GM20431 (cell line): Measurements from ENCODE around the gene BCL11A.

Experiments used
- in situ Hi-C: fragments of 300-500 bp; cut with MseI, MboI; formaldehyde crosslinking; loops from one replicate; pipeline ENCODE4 v1.15.0; 2020; ENCODE audit warnings: low sequenced_read_pairs; ENCODE audit not compliant: unreplicated experiment

Gene BCL11A

DNA sequence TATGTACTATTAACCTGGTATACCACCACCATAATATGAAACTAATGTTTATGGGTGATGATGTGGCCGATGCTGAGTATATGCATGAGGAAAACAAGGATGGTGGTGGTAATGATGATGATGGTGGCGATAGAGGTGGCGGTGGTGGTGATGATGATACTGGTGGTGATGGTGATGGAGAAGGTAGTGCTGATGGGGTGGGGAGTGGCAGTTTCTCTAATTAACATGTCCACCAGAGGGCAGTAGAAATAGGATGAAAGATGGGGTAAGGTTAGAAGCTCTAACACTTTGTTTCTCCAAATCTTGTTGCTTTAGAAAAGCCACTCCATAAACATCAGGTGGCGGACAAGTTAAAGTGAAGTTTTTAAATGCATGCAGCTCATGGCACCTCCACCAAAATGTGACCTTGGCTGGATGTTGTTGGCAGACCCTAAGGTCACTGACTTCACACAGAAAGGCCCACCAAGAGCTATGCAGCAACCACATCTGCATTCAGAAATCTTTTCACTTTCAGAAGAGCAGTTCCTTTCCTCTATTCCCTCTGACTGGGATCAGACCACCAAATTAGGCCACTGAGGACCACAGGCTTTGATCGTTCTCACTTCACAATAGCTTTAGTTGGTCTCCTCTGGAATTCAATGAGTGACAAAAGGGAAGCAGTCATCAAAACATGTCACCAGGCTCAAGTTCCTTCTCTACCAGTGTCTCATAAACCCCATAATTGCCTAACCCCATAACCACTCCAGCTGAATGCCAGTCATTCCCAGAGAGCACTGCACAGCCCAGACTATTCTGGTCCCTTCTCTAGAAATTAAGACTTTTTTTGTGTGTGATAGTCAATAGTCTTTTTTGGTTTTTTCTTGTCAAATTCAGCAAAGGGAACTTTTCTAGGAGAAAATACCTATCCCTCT, 7.5 kb upstream of the BCL11A start:
- in situ Hi-C loops: no loop called here

DNA sequence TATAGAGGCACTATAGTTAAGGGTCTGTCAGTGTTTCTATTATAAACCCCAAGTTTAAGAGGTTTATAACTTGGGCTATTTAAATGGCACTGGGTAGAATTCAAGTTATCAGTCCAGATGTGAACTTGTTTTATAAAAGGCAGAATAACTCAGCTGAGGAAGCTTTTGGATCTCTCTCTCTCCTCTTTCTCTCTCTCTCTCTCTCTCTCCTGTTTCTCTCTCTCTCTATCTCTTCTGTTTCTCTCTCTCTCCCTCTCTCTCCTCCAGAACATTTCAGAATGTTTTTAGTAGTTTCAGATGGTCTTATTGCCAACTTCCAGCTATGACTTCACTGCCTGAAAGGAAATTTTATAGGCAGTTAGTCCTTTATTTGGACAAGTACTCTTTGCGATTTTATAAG, 6.4 kb upstream of the BCL11A start:
- in situ Hi-C loops: no loop called here

DNA sequence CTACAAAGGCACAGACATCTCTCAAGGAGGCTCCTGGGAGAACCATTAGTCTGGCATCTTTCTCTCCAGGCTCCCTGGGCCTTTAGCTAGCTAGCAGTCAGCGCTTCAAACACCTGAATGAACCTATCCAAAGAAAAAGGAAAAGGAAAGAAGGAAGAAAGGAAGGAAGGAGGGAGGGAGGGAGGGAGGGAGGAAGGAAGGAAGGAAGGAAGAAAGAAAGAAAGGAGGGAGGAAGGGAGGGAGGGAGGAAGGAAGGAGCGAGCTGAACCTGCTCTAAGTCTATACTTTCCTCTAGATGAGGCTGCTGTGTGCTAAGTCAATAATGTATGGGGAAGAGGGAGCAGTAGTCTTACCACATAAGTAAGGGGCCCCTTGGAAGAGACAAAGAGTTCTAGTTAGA, 5.1 kb upstream of the BCL11A start:
- in situ Hi-C loops: no loop called here

DNA sequence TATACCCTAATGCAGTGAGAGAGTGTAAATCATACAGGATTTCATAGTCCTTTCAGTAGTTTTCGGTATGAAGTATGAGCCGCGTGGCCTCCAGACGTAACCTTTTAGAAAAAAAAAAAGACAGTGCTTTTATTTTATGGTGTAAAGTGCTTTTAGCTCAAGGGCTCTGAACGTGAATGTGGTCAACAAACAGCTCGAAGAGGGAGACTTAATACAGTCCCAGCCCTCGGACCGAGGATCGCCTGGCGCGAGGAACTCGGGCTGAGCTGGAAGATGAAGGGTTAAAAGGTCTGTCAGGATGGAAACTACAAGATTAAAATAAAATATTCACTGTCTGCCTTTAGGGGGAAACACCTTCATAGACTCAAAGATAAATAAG, 4.0 kb upstream of the BCL11A start:
- in situ Hi-C loops: no loop called here

DNA sequence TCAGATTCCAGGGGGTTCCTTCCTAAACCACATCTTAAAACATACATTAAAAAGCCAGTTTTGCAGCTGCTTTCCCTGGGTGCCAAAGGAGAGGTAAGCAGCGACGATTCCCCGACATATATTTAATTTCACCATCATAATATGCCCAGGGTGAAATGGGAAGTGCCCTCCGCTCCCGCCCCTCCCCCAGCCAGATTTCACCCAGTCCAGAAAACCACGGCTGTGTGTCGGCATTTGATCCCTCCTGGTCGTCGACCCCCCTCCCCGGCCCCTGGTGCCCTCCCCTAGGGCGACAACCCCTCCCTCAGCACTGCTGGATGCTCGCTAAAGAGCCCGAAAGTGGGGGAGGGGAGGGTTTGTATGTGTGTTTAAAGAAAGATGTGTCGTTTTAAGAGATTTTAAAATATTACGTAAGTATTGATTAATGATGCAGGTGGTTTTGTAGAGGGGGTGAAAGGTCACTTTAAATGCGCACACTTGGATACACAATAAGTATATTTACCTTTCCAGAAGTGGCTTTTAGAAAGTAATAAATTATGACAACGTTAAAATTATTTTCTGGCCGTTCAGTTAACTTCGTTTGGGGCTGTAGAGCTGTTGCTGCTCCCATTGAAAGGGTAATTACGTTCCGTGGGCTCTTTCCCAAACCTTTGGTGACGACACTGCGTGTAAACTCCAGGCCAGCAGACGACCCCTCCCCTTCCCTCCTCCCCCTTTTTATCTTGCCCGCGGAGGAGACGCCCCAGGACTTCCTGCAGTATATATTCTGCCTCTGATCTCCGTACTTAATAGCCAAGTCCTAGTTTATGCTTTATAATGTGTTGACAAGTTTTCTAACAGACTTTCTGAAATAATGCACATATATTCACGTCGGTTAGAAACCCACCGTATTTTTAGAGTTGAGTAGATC, 3.4 kb upstream of the BCL11A start:
- in situ Hi-C loops: no loop called here

DNA sequence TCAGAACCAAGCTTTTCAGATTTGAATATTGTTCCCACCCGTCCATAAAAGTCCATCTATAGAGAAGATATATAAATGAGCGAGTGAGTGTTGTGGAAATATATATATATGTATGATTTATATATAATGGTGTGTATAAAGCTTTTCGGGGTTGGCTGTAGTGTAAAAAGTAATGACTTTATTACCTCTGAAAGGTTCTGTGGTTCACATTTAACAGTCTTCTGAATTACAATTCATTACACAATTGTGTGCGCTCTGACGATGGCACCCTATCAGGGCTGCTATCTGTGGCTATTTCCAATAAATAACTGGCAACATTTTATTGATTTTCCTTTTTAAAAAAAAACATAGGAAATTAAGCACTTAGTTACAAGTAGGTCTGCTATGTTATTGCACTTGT, 2.7 kb upstream of the BCL11A start:
- in situ Hi-C loops: no loop called here

DNA sequence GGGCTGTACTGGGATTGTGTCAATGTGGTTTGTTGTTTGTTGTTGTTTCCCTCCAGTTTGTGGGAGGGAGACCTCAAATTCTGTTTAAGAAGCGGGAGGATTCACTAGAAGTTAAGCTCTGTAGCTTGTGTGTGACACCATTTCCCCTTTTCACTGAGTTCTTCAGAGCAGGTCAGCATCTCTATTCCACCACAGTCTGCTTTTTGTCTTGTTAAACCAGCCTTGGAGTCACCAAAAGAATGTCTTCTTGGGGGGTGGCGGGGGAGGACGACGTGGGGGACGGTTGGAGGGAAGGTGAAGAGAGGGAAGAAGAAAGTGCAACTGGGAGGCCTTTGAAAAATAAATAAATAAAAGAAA, 2.3 kb upstream of the BCL11A start:
- in situ Hi-C loops: no loop called here

DNA sequence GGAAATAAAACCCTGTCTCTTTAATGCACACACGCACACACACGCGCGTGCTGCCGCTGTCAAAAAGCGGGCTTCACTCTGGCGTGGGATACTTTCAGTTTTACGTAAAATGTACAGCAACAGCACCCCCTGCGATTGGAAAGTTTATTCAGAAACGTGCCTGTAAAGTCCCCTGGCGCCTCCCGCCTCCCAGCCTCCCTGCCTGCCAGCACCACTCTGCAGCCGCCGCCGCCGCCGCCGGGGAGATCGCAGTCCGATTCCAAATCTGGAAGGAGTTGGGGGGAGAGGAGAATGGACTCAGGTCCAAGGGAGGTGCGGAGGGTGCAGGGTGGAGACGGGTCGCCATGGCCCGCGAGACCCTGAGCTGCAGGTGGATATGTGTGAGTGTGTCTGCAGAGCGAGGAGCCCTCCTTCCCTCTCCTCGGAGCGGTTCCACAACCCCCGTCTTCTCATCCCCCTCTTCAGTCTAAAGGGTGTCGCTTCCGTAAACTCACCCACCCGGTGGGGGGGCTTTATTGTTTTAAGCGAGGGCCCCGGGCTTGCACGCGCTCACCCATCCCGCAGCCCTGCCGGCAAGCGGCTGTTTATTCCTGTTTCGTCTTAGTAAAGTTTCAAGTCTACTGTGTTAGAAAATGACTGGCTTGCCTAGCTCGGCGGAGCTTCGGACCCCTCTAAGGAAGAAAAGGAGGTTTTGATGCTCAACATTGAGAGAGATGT, 1.8 kb upstream of the BCL11A start:
- in situ Hi-C loops: no loop called here

DNA sequence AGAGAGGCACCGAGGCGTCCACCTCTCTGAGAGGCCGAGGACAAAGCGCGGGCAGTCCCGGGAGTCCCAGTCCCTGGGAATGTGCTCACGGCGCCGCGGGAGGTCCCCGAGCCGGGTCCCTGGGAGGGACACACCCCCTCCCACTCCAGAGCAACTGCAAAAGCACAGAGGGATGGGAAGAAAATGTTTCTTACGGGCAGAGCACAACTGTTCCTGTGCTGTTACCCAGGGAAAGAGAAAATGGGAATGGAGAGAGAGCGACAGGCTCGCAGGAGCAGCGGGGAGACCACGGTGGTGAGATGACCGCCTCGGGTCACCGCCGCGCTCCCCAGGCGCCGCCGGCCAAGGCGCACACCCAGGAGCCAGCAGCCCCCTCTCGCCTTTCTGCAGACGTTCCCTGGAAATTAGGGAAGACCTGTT, 1.2 kb upstream of the BCL11A start:
- in situ Hi-C loops: no loop called here

DNA sequence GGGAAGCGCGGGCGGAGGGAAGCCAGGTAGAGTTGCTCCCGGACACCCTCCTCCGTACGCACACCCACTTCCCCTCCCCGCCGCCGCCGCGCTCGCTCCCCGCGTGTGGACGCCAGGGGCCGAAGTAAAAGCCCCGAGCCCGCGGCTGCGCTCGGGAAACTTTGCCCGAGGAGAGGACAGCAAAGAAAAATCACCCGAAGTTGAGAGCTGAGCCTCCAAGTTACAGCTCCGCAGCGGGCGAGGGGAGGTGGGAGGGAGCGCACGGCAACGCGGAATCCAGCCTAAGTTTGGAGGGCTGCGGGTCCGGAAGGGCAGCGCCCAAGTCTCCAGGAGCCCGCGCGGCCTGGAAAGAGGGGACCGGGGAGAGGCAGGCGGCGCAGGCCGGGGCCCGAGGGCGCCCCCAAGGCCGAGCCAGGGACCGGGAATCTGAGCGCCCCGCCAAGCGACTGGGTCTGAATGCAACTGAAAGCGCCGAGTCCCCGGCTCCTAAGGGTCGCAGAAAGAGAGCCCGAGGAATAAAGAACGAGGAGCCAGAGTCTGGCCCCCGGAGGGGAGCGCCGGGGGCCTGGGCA, 706 bp upstream of the BCL11A start:
- in situ Hi-C loops: no loop called here

DNA sequence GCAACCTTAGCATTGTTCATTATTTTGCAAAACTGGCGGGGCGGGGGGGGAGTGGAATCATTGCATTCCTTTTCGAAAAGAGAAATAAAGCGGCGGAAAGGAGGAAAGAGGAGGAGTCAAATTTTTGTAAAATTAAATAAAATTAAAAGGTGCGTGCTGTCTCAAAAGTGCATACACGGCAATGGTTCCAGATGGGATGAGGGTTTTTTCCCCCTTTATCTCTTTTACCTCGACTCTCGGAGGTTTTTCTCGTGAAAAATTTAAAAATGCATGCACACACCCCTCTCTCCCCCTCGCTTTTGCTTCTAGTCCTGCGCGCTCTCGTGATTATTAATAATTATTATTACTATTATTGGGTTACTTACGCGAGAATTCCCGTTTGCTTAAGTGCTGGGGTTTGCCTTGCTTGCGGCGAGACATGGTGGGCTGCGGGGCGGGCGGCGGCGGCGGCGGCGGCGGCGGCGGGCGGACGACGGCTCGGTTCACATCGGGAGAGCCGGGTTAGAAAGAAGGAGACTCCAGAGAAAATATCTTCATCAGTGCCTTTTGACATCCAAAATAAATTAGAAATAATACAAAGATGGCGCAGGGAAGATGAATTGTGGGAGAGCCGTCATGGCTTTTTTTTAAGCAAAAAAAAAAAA, 481 bp downstream of the BCL11A start:
- in situ Hi-C loops: no loop called here

DNA sequence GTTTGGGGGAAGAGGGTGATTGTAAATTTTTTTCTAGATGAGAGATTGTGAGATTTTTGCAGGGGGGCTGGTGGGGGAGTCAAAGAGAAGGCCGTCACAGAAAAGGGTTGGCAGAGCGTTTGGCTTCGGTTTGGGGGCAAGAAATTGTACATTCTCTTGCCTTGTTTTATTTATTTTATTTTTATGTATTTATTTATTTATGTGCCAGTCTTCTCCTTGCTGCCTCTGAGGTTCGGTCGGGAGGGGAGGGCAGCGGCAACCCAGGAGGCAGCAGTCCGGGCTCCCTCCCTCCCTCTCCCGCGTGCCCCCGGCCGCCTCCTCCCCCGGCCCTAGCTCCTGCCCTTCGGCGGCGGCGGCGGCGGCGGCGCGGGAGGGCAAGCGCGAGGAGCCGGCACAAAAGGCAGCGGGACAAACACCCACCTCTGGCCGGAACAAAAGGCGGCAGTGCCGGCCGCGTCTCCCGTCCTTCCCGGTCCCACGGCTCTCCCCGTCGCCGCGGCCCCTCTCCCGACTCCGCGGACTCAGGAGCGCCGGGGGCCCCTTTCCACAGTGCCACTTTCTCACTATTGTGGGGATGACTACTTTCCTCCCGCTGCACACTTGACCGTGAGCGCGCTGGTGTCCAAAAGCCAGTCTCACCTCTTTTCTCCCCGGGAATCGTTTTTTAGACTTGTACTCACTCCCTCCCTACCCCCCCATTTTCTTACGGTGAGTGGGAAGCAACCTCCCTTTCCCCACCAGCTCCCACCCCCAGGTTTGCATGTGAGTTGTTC, 1.2 kb downstream of the BCL11A start:
- in situ Hi-C loops: no loop called here

DNA sequence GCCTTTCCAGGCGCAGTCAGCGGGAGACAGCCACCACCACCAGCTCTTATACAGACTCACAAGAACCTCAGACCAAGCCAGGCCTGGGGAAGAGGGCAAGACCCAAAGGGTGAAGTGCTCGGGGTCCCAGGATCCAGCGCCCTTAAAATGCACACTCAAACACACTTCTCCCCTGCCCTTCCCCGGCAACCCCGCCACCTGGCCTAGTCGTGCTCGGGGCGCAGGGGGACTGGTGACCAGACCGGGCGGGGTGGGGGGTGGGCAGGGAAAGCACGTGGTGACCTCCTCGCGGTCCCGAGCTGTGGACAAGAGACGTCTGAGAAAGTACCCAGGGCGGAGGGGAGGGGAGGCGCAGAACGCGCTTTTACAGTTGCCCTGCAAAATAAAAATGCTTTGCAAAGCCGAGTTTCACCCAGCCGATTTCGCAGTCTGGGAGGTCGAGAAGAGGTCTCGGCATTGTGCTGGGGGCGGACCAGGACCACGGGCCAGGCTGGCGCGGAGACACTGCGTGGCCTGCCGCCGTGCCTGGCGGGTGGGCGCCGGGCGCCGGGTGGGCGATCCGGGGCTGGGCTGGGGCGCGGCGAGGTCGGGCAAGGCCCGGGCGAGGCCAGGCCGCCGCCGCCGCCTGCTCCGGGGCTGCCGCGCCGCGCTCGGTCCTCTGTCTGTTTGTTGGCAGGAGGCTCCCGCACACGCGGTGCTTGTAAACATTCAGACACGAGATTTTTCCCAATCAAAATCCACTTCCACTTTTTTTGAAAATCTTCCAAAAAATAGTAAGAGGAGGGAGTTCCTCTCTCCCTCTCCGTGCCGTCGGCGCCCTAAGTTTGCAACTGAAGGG, 2.0 kb downstream of the BCL11A start:
- in situ Hi-C loops: no loop called here

DNA sequence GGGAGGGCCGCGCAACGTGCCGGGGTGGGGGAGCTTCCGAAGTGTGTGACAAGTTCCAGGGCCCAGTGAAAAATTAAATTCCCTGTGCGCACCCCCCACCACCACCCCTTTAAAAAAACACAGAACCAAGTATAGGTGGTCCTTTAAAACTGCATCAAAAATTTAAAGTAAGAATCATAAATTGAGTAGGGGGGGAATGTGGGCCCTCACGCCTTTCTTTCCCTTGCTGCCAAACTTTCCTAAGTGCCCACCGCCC, 2.5 kb downstream of the BCL11A start:
- in situ Hi-C loops: no loop called here

DNA sequence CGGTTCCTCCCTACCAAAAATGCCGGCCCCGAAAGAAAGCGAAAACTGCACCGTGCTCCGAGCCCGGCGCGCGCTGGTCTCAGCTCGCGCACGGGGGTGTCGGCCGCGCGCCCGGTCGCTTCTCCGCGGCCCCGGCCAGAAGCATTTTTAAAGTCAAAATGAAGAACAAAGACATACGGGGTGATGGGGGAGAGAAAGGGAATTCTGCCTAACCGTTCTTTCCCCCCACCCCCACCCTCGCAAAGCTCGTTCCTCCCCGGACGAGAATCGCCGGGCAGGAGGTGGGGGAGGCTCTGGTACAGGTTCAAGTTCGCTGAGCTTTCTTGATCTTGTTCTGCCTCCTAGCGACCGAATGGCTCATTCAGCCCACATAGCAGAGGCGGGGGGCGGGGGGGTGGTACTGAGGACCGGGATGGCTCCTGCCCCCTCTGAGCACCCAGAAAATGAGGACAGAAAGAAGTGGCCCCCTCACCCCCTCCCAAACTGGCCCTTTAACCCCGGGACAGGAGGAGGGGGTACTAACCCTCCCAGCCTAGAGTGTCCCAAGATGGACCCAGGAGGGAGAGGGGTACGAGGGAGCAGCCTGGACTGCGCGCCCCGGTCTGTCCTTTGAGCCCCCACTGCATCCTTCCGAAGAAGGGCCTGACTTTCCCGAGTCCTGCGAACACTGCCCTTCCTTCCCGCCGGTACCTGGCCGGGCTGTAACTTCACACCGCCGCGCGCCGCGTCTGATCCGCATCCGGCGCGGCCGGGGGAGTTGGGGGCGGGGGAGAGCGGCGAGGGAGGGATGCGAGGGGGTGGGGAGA, 3.1 kb downstream of the BCL11A start:
- in situ Hi-C loops: no loop called here

DNA sequence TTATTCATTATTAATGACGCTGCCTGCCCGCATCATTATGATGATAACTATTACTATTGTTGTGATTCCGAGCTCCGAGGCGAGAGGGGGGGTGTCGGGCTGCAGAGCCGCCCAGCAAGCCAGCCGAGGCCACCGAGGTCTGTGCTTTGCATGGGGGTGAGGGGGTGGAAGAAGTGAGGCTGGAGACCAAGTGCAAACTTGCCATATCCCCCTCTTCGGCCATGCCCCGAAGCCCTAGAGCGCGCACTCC, 3.6 kb downstream of the BCL11A start:
- in situ Hi-C loops: no loop called here

DNA sequence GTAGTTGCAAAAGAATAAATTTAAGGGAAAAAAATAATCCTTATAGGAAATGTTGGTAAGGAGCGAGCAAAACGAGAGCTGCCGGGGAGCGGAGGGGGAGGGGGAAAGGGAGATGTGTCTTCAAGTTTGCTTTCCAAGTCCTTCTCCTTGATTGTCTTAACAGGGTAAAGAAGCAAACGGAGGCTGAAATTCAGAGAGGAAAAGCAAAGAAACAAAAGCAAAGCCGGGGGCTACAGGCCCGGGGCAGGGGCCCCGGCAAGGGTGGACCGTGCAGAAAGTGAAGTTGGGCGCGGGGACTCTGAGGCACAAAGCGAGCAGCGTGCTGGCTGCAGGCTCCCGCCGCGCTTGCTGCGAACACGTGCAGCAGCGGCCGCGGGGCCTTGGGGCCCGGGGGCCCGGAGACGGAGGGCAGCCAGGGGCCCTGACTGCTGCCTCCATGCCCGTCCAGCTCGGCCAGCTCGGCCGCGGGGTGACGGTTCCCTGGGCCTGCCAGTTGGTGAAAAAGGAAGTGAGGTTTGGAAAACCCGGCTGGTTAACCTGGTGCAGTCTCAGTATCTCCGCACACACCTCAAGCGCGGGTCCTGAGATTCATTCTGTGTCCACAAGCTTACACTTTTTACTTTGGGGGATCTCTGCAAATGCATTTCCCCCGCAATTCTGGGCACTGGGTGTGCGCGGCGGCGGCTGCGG, 4.1 kb downstream of the BCL11A start:
- in situ Hi-C loops: no loop called here

DNA sequence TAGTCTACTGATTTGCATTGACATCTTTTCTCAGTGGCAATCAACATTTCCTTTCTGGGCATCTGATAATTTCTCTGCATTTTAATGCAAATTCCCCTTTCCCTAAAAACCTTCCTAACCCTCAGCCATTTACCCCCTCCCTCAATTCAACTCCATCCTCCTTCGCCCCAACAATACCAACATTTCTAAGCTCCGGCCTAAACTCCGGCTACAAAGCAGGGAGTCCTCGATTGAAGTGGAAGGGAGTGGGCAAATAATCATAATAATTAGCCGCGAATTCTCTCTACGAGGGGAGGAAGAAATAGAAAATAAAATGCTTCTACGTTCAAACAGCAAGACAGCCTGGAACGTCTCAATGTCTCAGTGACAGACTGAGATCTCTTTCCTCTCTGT, 4.6 kb downstream of the BCL11A start:
- in situ Hi-C loops: no loop called here
